Measurements from ENCODE around the gene RFLNA.

RFLNA gene

DNA sequence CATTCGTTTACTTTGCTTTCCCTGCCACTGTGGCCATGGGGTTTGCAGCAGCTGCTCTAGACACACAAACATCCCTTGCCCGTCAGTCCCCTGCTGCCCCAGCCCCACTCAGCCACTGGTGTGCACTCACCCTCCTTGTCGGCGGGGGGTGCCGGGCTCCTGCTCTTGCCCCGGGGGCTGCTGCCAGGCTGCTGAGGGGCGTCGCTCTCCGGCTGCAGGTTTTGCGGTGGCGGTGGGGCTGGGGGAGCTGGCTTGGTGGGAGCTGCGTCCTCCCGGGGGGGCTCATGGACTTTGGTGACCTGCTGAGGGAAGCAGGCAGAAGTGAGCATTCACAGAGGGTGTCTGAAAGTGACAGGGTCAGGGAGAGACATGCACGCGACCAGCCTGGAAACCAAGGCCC lies 67.1 kb downstream of the RFLNA start:
- no peak for DNase-seq

- no peak for DNase-seq
These were observed 68.6 kb downstream of the RFLNA start for GRCh38 chr12:124363353-124363965.

GRCh38 chr12:124364543-124364942 lies 69.7 kb downstream of the RFLNA start:
- DNase-seq, result no peak

Measured in stimulated activated CD4-positive, alpha-beta T cell treated with anti-CD3 and anti-CD28 coated beads, Interleukin-4, amount 100 ng/mL, for 1 hour (primary cell).